ENCODE measurements around the gene ENTPD1.

DNA sequence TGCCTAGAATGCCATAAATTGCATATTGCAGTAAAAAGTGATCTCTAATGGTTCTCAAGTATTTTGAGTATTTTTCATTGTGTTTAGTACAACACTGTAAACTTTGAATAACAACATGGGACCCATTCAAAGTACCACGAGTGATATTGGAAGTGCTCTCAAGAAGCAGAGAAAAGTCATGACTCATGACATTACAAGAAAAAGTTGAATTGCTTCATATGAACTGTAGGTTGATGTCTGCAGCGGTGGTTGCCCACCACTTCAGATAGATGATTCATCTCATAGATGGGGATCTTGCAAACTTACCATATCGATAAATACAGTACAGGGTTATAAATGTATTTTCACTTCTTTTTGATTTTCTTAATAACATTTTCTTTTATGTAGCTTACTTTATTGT, 33.9 kb downstream of the ENTPD1 start:
- TF ChIP-seq CBX3 (IDR thresholded peaks at IDR 0.05; ENCODE audit: borderline replicate concordance, low read depth) = no peak
- TF ChIP-seq, protein P1, sequence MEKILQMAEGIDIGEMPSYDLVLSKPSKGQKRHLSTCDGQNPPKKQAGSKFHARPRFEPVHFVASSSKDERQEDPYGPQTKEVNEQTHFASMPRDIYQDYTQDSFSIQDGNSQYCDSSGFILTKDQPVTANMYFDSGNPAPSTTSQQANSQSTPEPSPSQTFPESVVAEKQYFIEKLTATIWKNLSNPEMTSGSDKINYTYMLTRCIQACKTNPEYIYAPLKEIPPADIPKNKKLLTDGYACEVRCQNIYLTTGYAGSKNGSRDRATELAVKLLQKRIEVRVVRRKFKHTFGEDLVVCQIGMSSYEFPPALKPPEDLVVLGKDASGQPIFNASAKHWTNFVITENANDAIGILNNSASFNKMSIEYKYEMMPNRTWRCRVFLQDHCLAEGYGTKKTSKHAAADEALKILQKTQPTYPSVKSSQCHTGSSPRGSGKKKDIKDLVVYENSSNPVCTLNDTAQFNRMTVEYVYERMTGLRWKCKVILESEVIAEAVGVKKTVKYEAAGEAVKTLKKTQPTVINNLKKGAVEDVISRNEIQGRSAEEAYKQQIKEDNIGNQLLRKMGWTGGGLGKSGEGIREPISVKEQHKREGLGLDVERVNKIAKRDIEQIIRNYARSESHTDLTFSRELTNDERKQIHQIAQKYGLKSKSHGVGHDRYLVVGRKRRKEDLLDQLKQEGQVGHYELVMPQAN (conservative IDR thresholded peaks at IDR 0.05) = no peak
- no peak for TF ChIP-seq POLR2A (IDR thresholded peaks at IDR 0.05; ENCODE audit: low read depth, low read length)
